Measurements from ENCODE around the gene MYO15B.

The MYO15B gene

DNA sequence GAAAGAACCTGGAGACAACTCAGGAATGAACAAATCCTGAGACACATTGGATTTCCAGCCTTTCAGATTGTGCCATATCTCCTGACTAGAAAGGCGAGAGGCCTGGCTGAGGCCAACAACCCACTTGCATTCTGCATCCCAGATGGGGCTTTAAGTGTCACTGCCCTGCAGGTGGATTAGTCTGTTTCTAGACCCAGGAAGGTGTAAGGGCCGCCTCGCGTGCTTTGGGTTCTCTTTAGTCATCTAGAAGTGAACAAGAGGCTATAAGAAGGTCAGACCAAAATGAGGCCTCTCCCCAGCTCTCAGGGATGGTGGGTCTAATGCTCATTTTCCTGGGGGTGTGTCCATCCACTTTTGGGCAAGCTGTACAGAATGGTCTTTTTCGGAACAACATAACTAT lies 84.4 kb downstream of the MYO15B start:
- DNase-seq, result no peak

DNA sequence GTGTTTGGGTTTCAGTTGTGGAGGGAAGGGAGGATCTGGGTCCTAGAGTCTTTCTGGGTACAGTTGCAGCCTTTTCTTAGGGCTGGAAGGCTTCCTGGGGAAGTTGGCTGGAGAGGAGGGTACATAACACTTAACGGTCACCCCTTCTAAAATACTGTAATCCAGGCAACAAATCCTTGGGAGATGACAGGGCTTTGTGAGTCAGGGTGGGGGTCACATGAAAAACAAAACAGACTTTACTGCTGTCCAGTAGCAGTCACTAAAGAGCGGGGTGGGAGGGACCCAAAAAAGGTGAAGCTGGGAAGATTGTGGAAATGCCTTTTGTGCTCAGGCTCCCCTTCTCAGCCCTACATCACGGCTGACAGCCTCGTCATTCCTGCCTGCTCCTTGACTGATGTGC lies 85.9 kb downstream of the MYO15B start:
- DNase-seq, result no peak

Data from activated T-cell treated with anti-CD3 and anti-CD28 coated beads for 4 hours (primary cell).